LoVo (cell line): ENCODE data around the gene KCNJ5.

ENCODE experiments used
- DNase-seq: peaks from one replicate; pipeline ENCODE4 v3.0.0-alpha.2; 2016; ENCODE audit warnings: low spot score

The KCNJ5 gene

GRCh38 chr11:128895526-128895925 is 4.4 kb downstream of the KCNJ5 start:
- DNase-seq, result no peak

- no peak for DNase-seq
Measured at GRCh38 chr11:128896356-128896755, 5.2 kb downstream of the KCNJ5 start.

DNA sequence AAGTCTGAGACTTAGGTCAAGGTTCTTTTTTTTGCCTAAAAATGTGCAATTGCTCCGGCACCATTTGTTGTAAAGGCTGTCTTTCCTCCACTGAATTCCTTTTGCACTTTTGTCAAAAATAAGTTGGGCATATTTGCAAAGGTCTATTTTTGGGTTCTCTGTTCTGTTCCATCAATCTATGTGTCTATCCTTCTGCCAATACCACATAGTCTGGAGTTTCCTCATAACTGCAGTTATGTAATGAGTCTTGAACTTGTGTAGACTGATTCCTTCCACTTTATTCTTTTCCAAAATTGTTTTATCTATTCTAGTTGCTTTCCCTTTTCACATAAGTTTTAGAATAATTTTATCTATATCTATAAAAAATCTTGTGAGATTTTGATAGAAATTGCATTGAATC is 6.7 kb downstream of the KCNJ5 start:
- DNase-seq, result no peak

DNA sequence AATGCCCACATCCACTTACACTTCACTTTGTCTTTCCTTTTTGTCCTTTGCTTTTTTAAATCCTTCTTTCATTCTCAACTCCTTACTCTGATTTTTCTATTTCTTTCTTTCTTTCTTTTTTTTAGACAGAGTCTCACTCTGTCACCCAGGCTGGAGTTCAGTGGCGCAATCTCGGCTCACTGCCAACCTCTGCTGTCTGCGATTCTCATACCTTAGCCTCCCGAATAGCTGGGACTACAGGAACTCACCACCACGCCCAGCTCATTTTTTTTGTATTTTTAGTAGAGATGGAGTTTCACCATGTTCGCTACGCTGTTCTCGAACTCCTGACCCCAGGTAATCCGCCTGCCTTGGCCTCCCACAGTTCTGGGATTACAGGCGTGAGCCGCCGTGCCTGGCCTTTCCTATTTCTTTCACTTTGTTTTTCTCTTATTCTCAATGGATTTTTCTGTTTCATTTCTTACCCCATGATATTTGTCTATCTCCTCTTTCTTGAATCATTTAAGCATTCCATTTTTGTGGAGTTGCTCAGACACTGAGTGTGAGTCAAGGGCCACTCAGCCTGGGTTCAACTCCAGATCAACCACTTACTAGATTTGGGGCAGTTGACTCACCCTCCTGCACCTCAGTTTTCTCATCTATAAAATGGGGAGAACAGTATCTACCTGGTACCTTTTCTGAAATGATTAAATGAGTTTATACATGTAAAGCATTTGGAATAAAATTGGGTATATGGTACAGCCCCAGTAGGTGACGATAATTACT is 7.6 kb downstream of the KCNJ5 start:
- DNase-seq, result no peak

DNA sequence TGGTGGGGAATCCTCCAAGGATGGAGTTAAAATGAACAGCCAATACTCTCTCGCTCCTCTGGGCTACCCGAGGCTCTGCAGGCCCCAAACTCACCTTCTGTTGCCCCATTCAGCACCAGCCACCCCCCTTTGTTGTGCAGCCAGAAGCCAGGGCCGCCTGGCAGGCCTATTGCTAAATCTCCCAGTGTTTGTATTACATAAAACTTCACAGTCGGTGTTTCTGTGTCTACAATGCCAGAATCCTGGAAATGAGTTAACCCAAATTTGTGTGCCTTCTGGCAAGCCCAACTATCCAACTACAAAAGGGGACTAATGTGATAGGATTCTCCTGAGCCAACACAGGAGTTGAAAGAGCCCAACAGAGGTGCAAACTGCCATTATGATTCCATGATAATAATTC is 9.3 kb downstream of the KCNJ5 start:
- DNase-seq, result no peak

- DNase-seq, result no peak
Measured at GRCh38 chr11:128901653-128902514, 10.7 kb downstream of the KCNJ5 start.

GRCh38 chr11:128902515-128903066 is 11.4 kb downstream of the KCNJ5 start:
- DNase-seq, result no peak

DNA sequence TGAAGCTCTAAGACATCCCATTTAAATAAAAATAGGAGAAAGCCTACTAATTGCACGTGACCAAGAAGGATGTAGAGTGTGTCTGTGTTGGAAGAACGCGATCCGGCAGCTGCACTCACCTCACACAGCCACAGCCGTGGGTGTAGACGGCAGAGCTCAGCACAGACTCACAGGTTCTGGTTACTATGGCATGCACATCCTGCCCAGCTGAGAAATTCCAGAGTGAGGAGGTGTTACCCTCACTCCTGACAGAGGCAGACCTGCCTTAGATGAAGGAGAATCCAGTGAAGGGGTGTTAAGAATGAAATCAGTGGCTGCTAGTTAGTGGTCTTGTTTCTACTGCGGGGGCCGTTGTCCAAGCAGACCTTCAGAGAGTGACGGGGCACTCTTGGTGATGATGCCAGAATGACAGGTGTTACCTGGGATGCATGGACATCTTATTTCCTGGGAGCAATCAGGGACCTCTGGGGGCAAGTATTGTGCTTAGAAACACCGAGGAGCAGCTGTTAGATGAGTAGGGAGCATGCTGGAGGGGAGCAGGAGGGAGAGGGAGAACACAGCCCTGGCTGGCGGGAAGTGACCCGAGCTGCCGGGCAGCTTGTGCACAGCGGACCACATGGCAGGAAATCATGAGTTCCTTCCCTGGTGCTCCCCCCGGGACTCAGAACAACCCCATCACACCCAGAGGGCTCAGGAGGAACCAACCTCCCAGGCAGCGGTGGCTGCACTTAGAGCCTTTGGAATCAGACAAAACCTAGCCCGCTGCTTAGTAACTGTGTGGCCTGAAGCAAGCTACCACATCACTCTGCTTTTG is 12.3 kb downstream of the KCNJ5 start:
- no peak for DNase-seq

GRCh38 chr11:128904303-128904655 is 13.1 kb downstream of the KCNJ5 start:
- no peak for DNase-seq

GRCh38 chr11:128904656-128905344 is 13.6 kb downstream of the KCNJ5 start:
- DNase-seq, result peak; percentile 50

DNA sequence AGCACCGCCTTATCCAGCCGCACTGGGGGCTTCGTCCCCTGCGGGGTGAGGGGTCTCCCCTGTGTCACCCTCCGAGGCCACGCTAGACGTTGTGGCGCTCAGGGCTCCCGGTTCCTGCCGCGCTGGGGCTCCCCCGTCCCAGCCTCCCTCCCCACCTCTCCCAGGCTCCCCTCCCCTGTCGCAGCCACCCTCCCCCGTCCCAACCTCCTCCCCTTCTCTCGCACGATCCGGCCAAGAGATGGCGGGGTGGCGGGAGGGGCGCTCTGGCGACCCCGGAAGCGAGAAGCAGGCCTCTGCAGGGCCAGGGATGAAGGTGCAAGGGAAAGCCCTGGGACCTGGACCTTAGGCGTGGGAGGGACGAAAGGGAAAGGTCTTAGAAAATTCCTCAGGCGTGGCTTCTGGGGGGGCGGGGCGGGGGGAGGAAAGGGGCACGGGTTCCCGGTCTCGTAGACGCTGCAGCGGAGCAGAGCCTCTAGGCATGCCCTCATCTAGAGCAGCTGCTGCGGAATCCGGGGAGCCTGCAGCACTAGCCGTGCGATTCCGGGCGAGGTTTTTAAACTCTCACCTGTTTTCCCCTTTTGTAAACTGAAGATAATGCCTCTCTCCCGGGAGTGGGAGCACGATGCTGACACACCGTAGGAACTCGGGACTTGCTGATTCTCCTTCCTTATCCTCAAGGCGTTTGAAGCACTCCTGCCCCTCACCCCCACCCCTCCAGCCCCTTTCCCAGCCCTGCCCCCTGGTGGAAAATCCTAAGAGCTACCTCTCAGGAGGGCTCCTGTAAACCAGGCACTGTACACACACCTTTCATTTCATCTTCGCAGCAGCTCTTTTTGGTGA is 14.4 kb downstream of the KCNJ5 start:
- peak; percentile 65 for DNase-seq

DNA sequence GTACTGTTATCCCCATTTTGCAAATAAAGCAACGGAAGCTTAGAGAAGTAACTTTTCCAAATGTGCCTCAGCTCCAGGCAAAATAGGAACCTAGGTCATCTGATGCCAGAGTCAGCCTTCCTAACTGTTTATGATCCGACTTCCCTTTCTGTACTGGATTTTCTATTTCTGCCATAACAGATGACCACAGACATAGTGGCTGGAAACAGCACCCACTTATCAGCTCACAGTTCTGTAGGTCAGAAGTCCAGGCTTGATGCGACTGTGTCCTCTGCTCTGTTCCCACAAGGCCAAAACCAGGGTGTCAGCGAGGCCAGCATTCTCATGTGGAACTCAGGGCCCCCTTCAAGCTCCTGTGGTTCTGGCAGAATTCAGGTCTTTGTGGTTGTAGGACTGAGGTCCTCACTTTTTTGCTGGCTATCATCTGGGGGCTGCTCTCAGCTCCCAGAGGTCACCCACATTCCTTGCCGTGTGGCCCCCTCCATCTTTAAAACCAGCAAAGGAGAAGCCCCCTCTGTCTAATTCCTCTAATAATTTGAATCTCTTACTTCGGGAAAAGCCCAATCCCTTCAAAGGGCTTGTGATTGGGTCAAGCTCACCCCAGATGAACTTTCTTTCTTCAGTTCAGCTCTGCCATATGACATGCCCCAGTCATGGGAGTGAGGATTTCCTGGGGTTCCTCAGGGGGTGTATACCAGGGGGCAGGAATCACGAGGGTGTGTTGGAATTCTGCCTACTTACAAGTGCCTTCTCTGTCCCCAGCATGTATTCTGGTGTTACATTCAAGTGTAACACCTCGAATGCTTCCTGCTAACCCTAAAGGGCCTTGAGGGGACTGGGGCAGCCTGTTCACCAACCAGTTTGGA is 15.3 kb downstream of the KCNJ5 start:
- DNase-seq, result no peak

DNA sequence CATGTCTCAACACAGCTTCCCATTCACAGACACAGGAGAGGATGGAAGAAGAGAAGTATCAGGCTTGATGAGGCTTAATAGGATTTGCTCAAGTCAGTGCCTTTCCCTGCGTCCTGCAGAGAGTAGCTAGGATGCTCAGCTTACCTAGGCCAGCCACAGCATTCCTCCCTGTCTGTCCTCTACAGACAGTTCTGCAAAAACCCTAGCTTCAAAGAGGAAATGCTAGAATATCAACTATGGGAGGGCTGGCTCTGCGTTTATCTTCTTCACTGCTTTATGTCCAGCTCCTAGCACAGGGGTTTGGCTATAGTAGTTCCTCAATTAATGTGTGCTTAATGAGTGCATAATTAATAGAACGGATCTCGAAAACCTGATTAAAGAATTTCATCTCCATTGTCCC is 16.4 kb downstream of the KCNJ5 start:
- no peak for DNase-seq

DNA sequence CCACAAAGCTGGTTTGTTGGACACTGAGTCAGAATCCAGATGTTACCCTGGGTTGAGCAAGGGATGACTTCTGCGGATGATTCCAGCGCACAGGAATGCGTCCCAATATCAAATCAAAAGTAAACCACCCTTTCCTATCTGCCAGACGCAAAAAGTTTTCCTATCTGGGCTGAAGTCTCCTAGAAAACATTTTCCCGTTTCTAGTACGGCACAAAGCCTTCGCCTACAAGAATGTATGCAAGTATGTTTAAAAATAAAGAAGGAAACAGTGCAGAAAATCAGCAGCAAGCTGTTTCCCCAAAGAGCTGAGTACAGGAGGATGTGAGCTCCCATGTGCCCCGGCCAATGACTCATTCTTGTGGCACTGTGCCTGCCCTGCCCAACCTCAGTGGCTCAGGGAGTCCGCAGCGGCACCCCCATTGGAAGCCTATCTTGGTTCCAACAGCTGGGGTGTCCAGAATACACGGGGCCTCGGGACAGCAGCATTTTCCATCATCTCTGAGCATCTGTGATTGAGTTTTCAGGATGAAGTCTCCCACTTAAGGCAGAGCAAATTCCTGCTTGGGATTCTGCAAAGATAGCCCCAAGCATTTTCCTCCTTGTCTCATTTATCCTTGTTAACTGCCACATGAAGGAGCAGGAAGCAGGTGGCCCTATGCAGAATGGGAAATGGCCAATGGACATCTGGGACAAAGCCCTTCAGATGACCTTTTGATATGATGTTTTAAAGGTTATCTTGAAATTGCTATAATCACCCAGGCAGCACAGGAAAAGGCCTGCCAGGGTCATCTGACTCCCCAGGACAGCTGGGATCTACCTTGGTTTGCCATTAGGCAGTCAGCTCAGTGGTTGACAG is 17.5 kb downstream of the KCNJ5 start:
- peak; percentile 63 for DNase-seq

DNA sequence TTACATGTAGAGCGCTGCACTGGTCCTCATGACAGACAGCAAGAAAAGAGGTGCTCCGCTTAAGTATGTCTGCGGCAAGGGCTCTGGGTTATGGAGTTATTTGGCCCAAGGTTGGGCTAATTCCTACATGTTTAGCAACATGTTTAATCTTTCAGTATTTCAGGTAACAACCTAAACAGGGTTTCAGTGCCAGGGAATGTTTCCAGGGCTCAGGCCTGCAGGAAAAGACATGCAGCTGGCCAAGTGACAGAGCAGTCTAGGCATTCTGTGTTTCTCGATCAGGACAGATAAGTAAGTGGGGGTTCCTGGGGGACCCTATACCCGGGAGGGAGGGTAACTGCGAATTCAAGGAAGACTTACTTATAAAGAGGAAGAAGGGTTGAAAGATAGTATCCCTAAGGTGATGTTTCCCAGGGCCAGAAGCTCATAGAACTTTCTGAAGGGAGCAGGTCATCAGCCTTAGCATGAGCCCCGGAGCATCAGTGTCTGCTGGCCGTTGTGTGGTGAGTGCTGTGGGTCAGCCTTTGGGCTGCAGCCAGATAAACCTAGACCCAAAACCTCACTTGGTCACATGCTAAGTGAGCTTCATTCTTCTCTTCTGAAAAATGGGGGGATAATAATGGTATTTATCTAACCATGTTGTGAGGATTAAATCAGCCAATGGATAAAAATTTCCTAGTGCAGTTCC is 18.4 kb downstream of the KCNJ5 start:
- DNase-seq, result no peak

- no peak for DNase-seq
Measured at GRCh38 chr11:128910576-128910975, 19.4 kb downstream of the KCNJ5 start.

GRCh38 chr11:128911239-128911638 is 20.1 kb downstream of the KCNJ5 start:
- DNase-seq, result no peak

DNA sequence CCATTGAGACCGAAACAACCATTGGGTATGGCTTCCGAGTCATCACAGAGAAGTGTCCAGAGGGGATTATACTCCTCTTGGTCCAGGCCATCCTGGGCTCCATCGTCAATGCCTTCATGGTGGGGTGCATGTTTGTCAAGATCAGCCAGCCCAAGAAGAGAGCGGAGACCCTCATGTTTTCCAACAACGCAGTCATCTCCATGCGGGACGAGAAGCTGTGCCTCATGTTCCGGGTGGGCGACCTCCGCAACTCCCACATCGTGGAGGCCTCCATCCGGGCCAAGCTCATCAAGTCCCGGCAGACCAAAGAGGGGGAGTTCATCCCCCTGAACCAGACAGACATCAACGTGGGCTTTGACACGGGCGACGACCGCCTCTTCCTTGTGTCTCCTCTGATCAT is 20.5 kb downstream of the KCNJ5 start:
- no peak for DNase-seq
